AG09319 (cell line): ENCODE measurements around the gene SRCIN1.

Source experiments
- DNase-seq: peaks from one replicate; pipeline ENCODE4 v3.0.0-alpha.2; 2010; ENCODE audit warnings: low read depth; ENCODE audit errors: extremely low read depth
- TF ChIP-seq, protein P1 (sequence below): IDR thresholded peaks from 2 replicates; pipeline ENCODE4 v1.5.1; 2011; ENCODE audit warnings: low read depth, mild to moderate bottlenecking, inconsistent platforms, low read length, moderate library complexity

The SRCIN1 gene

DNA sequence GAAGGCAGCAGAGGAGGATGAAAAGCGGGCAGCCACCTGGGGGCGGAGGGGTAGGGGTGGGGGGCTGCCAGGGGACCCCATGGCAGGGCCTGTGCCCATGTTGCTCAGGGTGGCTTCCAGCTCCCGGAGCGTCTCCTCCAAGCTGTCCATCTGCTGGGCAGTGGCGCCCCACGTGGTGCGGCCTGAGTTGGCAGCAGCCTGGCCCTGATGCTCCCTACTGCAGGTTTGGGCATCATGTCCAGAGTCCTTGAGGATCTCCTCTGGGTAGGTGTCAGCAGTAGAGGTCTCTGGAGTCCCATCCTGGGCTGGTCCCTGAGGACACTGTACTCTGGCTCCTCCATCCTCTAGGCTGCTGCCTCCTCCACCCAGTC, 60.9 kb downstream of the SRCIN1 start:
- no peak for DNase-seq
- TF ChIP-seq, protein P1, sequence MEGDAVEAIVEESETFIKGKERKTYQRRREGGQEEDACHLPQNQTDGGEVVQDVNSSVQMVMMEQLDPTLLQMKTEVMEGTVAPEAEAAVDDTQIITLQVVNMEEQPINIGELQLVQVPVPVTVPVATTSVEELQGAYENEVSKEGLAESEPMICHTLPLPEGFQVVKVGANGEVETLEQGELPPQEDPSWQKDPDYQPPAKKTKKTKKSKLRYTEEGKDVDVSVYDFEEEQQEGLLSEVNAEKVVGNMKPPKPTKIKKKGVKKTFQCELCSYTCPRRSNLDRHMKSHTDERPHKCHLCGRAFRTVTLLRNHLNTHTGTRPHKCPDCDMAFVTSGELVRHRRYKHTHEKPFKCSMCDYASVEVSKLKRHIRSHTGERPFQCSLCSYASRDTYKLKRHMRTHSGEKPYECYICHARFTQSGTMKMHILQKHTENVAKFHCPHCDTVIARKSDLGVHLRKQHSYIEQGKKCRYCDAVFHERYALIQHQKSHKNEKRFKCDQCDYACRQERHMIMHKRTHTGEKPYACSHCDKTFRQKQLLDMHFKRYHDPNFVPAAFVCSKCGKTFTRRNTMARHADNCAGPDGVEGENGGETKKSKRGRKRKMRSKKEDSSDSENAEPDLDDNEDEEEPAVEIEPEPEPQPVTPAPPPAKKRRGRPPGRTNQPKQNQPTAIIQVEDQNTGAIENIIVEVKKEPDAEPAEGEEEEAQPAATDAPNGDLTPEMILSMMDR: no peak

DNA sequence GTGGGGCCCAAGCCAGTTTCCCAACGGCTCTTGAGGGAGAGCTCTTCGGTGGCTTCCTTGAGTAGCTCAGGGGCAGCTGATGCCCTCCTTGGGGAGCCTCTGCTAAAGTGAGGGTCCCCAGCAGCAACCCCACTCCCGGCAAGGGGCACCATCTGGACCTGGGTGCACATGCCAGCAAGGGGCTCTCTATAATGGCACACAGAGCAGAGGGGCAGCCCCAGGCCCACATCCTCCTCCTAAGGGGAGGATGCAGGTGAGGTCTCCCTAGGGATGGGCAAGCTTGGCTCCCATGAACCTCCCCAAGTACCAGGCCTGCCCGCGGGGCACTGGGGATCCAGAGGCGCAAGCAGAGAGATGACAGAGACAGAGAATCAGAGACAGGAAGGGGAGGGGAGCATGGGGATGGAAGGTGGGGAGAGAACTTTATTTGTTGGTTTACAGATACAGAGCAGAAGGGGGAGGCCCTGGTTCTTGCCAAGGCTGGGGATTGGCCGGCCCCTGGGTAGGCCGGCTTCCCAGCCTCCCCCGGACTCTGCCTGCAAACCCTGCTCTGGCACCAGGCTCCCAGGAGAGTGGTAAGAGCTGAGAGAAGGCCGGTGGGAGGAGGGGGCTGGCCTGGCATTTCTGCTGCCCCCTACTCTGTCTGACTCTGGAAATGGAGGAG, 61.4 kb downstream of the SRCIN1 start:
- TF ChIP-seq, protein P1: no peak
- DNase-seq: no peak

DNA sequence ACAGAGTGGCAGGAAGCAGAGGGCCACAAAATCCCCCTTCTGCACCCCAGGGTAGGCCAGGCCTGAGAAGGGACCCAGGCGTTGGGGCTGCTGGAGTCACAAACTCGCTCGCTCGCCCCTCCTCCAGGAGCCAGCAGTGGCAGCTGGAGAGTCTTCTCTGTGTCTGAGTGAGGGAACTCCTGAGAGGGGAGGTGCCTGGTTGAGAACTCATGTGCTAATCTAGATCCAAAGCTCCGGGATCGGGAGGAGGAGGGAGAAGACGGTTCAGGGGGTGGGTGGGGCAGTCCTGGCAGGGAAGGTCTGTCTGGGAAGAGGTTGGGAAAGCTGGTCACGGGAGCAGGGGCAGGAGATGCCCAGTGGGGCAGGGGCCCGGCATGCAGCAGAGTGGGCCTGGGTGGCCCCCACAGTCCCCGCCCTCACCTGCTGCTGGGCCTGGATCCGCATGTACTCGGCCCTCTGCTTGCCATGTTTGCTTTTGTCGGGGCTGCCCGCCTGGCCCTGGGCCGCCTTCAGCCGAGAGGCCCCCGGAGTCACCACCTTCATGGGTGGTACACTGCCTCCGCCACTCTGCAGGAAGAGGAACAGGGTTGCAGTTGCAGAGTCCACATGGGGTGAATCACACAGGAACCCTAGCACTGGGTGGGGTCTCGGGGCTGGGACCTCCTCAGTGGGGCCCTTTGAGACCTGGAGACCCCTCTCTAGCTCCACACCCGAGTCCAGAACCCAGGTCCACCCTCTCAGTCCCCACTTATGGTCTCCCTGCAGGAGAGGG, 62.2 kb downstream of the SRCIN1 start:
- TF ChIP-seq, protein P1: no peak
- no peak for DNase-seq

DNA sequence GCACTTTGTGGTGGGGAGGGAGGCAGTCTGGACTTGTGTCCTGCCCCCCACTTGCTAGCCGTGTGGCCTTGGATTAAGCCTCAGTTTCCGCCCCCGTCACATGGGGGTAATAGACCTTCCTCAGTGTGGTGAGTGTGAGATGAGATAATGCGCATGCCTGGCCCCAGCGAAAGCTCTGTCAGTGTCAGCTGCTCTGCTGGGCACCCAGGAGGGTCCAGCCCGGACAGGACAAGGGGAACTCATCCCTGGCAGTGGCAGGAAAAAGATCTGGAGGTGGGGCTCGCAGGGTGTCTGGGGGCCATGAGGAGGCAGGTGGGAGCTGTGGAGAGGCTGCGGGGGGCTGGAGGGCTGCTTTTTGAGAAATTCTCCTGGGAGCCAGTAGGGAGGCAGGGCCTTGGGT, 63.5 kb downstream of the SRCIN1 start:
- TF ChIP-seq, protein P1: no peak
- DNase-seq: no peak

DNA sequence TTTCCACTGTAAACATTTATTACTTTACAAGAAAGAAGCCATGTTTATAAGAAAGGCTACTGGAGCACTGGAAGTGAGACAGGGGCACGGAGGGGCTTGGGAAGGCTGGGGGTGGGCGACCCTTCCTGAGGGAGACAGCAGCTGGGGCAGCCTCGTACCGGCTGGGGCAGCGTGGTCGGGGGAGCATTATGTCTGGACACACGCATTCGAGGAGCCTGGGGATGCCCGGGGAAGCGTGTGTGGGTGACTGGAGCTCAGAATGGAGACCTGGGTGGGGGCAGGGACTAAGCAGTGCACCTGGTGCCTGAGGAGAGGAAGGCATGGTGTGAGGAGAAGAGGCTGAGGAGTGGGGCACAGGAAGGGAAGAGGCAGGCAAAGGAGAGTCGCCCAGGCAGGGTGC, 64.5 kb downstream of the SRCIN1 start:
- DNase-seq: no peak
- TF ChIP-seq, protein P1: no peak

DNA sequence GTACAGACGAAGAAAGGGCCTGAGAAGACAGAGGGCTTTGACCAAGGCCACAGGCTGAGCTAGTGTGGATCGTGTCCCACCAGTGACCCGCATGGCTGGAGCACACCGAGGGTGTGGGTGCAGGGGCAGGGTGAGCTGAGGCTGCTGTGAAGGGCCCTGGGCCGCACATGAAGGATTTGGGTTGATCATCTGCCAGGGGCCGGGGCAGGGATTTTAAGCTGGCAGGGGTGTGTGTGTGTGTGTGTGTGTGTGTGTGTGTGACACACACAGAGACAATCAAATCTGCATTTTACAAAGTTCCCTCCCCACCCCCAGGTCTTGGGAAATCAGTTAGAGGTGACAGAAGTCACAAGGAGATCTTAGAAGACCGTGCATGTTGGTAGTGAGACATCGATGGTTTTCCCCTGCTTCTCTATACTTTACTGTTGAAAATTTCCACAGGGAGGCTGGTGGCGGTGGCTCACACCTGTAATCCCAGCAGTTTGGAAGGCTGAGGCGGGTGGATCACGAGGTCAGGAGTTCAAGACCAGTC, 65.2 kb downstream of the SRCIN1 start:
- TF ChIP-seq, protein P1: no peak
- DNase-seq: no peak

DNA sequence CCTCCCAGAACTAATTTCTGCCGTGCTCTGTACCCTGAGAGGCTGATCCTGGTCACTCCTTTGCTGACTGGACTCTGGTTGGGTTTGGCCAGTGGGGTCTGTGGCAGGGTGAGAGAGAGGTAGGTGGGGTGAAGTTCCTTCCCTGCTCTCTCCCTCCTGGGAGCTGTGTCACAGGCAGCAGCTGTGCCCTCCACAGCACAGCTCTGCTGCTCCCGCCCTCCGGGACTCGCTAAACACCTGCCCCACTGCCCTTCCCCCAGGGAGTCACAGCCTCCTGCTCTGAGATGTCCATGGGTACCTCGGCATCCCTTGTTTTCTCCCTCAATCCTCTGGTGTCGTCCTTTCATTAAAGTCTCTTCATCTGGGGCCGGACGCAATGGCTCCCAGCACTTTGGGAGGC, 66.4 kb downstream of the SRCIN1 start:
- DNase-seq: no peak
- TF ChIP-seq, protein P1: no peak
